Astrocyte of the spinal cord (primary cell): Measurements from ENCODE around the gene PHOSPHO1.
A peak's percentile ranks its signal among the peaks of the same experiment; 100 is the strongest.

Source experiments
- DNase-seq: peaks from one replicate; pipeline ENCODE4 v3.0.0; 2011; ENCODE audit warnings: low read depth, low spot score
- H3K4me3 ChIP-seq: 2 replicates; pipeline ENCODE4 v1.5.1; 2011; ENCODE audit warnings: low read depth, mild to moderate bottlenecking, low read length, moderate library complexity
- CTCF ChIP-seq: IDR thresholded peaks from 2 replicates; pipeline ENCODE4 v1.5.1; 2012; ENCODE audit warnings: low read depth, mild to moderate bottlenecking, low read length, inconsistent platforms
- in situ Hi-C: cut with HindIII; loops from 2 replicates; pipeline ENCODE4 v1.10.0; 2017; ENCODE audit warnings: low sequenced_read_pairs

PHOSPHO1 gene

GRCh38 chr17:49201481-49201927, 29.1 kb downstream of the PHOSPHO1 start:
- in situ Hi-C loops, result no loop called here
- no peak overlapping the region for H3K4me3 ChIP-seq
- peak; percentile 64 for DNase-seq
- no peak for TF ChIP-seq CTCF

- no peak overlapping the region for H3K4me3 ChIP-seq
- in situ Hi-C loops, result no loop called here
- no peak for DNase-seq
- TF ChIP-seq CTCF, result no peak
Observed at GRCh38 chr17:49200423-49201083, 30.0 kb downstream of the PHOSPHO1 start.

GRCh38 chr17:49198211-49198610, 32.4 kb downstream of the PHOSPHO1 start:
- H3K4me3 ChIP-seq, result no peak overlapping the region
- in situ Hi-C loops, result no loop called here
- TF ChIP-seq CTCF, result no peak
- no peak for DNase-seq

- DNase-seq, result no peak
- TF ChIP-seq CTCF, result no peak
- H3K4me3 ChIP-seq, result no peak overlapping the region
- in situ Hi-C loops, result no loop called here
Observed at GRCh38 chr17:49197346-49197998, 33.1 kb downstream of the PHOSPHO1 start.

GRCh38 chr17:49196520-49196919, 34.1 kb downstream of the PHOSPHO1 start:
- no peak for DNase-seq

GRCh38 chr17:49195751-49196150, 34.8 kb downstream of the PHOSPHO1 start:
- no peak for TF ChIP-seq CTCF
- H3K4me3 ChIP-seq, result no peak overlapping the region
- DNase-seq, result no peak
- in situ Hi-C loops, result no loop called here

More at GRCh38 chr17:49196520-49196919, 34.1 kb downstream of the PHOSPHO1 start:
- no peak overlapping the region for H3K4me3 ChIP-seq
- in situ Hi-C loops, result no loop called here
- no peak for TF ChIP-seq CTCF
